HepG2 (cell line): ENCODE measurements around the gene KCNK7. TPM values are rescaled to one million over a fixed set of nuclear protein-coding genes. Genes with fewer than 3 reads are reported as not detected.
A peak's percentile ranks its signal among the peaks of the same experiment; 100 is the strongest.

Source experiments
- ATAC-seq: fragments of 200-7000 bp; cut with Tn5 transposase; 3 replicates; pipeline ENCODE4 v1.9.1; 2020; ENCODE audit warnings: mild to moderate bottlenecking, moderate library complexity
- BruUV-seq: library from RNA; stranded (reverse); fragments of 400-500 nt; replicated peaks from 2 replicates; lab custom pipeline; 2021; lab: Mats Ljungman, UMichigan
- CTCF ChIA-PET: fragments of 300-600 bp; formaldehyde crosslinking; extraction: SDS; loops from one replicate; lab custom pipeline; 2021; ENCODE audit warnings: low total read pairs, inconsistent platforms, low intra/inter-chr PET ratio; lab: Yijun Ruan, JAX
- POLR2A ChIA-PET: fragments of 350-600 bp; sonication (Branson Sonifier 250); formaldehyde crosslinking; loops from one replicate; lab custom pipeline; 2020; ENCODE audit warnings: antibody characterized with exemption, inconsistent platforms; lab: Yijun Ruan, JAX
- DNase-seq: peaks from one replicate; pipeline ENCODE4 v3.0.0-alpha.2; 2015; ENCODE audit warnings: low spot score
- FAIRE-seq: peaks from 3 replicates; lab custom pipeline; 2011; peaks lifted over from hg19 to GRCh38; lab: Jason Lieb, UNC
- H2AFZ ChIP-seq: one replicate; pipeline ENCODE4 v1.6.1; 2011; ENCODE audit warnings: low read length, inconsistent platforms
- H3K27ac ChIP-seq: fragments of 300-600 bp; 3 replicates; pipeline ENCODE4 v1.8.0; 2011; ENCODE audit warnings: mixed run types, mild to moderate bottlenecking, mixed read lengths, low read length, inconsistent platforms; ENCODE audit not compliant: insufficient read depth; ENCODE audit errors: extremely low read length
- H3K27me3 ChIP-seq, 2 experiments: fragments of 200-600 bp in 1 of 2; 2 replicates in 1 of 2; 3 replicates in 1 of 2; pipeline versions ENCODE4 v1.6.0 to v1.8.0; 2011; ENCODE audit warnings: low read length in 2 of 2, mild to moderate bottlenecking in 2 of 2, moderate library complexity in 2 of 2, inconsistent platforms in 1 of 2; ENCODE audit not compliant: insufficient read depth in 2 of 2, control insufficient read depth in 1 of 2
- H3K36me3 ChIP-seq, 2 experiments: fragments of 200-600 bp in 1 of 2; replicated peaks in 1 of 2; 2 replicates in 1 of 2; 3 replicates in 1 of 2; pipeline versions ENCODE4 v1.5.1 to v1.8.0; 2011; ENCODE audit warnings: low read length in 2 of 2, inconsistent platforms in 1 of 2; ENCODE audit not compliant: insufficient read depth in 2 of 2, control insufficient read depth in 1 of 2
- H3K4me1 ChIP-seq: 2 replicates; pipeline ENCODE4 v1.5.1; 2012; ENCODE audit warnings: low read length, inconsistent platforms; ENCODE audit not compliant: insufficient read depth
- H3K4me2 ChIP-seq: 2 replicates; pipeline ENCODE4 v1.6.0; 2011; ENCODE audit warnings: low read depth, low read length, inconsistent platforms
- H3K4me3 ChIP-seq, 3 experiments: fragments of 200-600 bp in 1 of 3; sonication (generic), shearing (Covaris generic) in 1 of 3; replicated peaks in 1 of 3; 2 replicates each; pipeline ENCODE4 v1.5.1; 2011 to 2016; ENCODE audit warnings: low read length in 3 of 3, inconsistent platforms in 2 of 3, low read depth in 2 of 3, mild to moderate bottlenecking in 2 of 3, control low read depth in 1 of 3, mixed read lengths in 1 of 3; ENCODE audit not compliant: insufficient read depth in 1 of 3
- H3K79me2 ChIP-seq: one replicate; pipeline ENCODE4 v1.6.1; 2011; ENCODE audit warnings: low read length, inconsistent platforms; ENCODE audit not compliant: insufficient read depth
- H3K9ac ChIP-seq: 2 replicates; pipeline ENCODE4 v1.6.0; 2011; ENCODE audit warnings: mild to moderate bottlenecking, low read depth, low read length, inconsistent platforms; ENCODE audit not compliant: insufficient read depth
- H3K9me3 ChIP-seq: 2 replicates; pipeline ENCODE4 v1.5.1; 2012; ENCODE audit warnings: mild to moderate bottlenecking, low read length
- H4K20me1 ChIP-seq: 2 replicates; pipeline ENCODE4 v1.6.0; 2011; ENCODE audit warnings: inconsistent platforms, mild to moderate bottlenecking, low read length, moderate library complexity; ENCODE audit not compliant: insufficient read depth
- ARID2 ChIP-seq: sonication (generic); formaldehyde crosslinking; IDR thresholded peaks from 2 replicates; pipeline ENCODE4 v1.8.1; 2022; ENCODE audit warnings: mild to moderate bottlenecking, missing genetic modification reagents, borderline replicate concordance
- CHD2 ChIP-seq: IDR thresholded peaks from 2 replicates; pipeline ENCODE4 v1.6.1; 2011; ENCODE audit warnings: low read depth, low read length, improper control_type of control experiment
- CSRNP1 ChIP-seq: sonication (generic); formaldehyde crosslinking; IDR thresholded peaks from 2 replicates; pipeline ENCODE4 v1.8.1; 2023; ENCODE audit warnings: mild to moderate bottlenecking, missing genetic modification reagents
- GATA4 ChIP-seq: sonication (generic); IDR thresholded peaks from 2 replicates; pipeline ENCODE4 v1.6.1; 2016; ENCODE audit warnings: antibody characterized with exemption, low read depth, borderline replicate concordance
- HIC2 ChIP-seq: sonication (generic); formaldehyde crosslinking; IDR thresholded peaks from 2 replicates; pipeline ENCODE4 v1.9.0; 2022; ENCODE audit warnings: low read depth, missing genetic modification reagents
- HOXA5 ChIP-seq: sonication (generic); formaldehyde crosslinking; IDR thresholded peaks from 2 replicates; pipeline ENCODE4 v1.4.0; 2020; ENCODE audit warnings: missing genetic modification reagents
- IRF1 ChIP-seq: sonication (generic); formaldehyde crosslinking; IDR thresholded peaks from 2 replicates; pipeline ENCODE4 v1.4.0; 2020; ENCODE audit warnings: low read depth, mild to moderate bottlenecking, missing genetic modification reagents
- LBX2 ChIP-seq: sonication (generic); formaldehyde crosslinking; IDR thresholded peaks from 2 replicates; pipeline ENCODE4 v1.5.0; 2020; ENCODE audit warnings: missing genetic modification reagents, mild to moderate bottlenecking, borderline replicate concordance
- NFKB2 ChIP-seq: sonication (generic); formaldehyde crosslinking; IDR thresholded peaks from 2 replicates; pipeline ENCODE4 v1.4.0; 2020; ENCODE audit warnings: missing genetic modification reagents, borderline replicate concordance
- PHF8 ChIP-seq: sonication (generic); formaldehyde crosslinking; IDR thresholded peaks from 2 replicates; pipeline ENCODE4 v1.5.0; 2020; ENCODE audit warnings: missing genetic modification reagents
- TGIF2 ChIP-seq: IDR thresholded peaks from 2 replicates; pipeline ENCODE4 v1.6.1; 2016; ENCODE audit warnings: control low read depth, missing compliant biosample characterization
- ZBTB1 ChIP-seq: sonication (generic); formaldehyde crosslinking; IDR thresholded peaks from 2 replicates; pipeline ENCODE4 v1.4.0; 2020; ENCODE audit warnings: missing genetic modification reagents, borderline replicate concordance
- ZNF235 ChIP-seq: sonication (generic); formaldehyde crosslinking; IDR thresholded peaks from 2 replicates; pipeline ENCODE4 v1.8.1; 2023; ENCODE audit warnings: mild to moderate bottlenecking, missing genetic modification reagents, borderline replicate concordance
- ZNF263 ChIP-seq: sonication (generic); formaldehyde crosslinking; IDR thresholded peaks from 2 replicates; pipeline ENCODE4 v1.4.0; 2020; ENCODE audit warnings: missing genetic modification reagents
- ZNF878 ChIP-seq: sonication (generic); formaldehyde crosslinking; IDR thresholded peaks from 2 replicates; pipeline ENCODE4 v1.8.1; 2023; ENCODE audit warnings: mild to moderate bottlenecking, missing genetic modification reagents, moderate library complexity
- ZXDC ChIP-seq: sonication (generic); formaldehyde crosslinking; IDR thresholded peaks from 2 replicates; pipeline ENCODE4 v1.5.0; 2020; ENCODE audit warnings: mild to moderate bottlenecking, missing genetic modification reagents
- WGBS: methylation state at CpG from one replicate; pipeline ENCODE4 v1.1.6; 2017; ENCODE audit warnings: low lambda C conversion rate; 5-methylcytosine and 5-hydroxymethylcytosine counted together
- in situ Hi-C: cut with HindIII; loops from 2 replicates; pipeline ENCODE4 v1.10.0; 2017; ENCODE audit warnings: low pct_unique_long_range_greater_than_20kb; ENCODE audit not compliant: extremely low pct_ligation_motif_present
- intact Hi-C: fragments of 100-400 bp; cut with micrococcal nuclease; formaldehyde crosslinking; loops from one replicate; pipeline ENCODE4 v1.10.0; 2022; ENCODE audit not compliant: unreplicated experiment
- polyA plus RNA-seq, 8 experiments: library from polyadenylated mRNA; depleted of rRNA in 3 of 8; stranded (reverse) in 7 of 8; unstranded in 1 of 8; fragments of >200 nt; fragmentation: Illumina TruSeq in 4 of 8; extraction: Trizol in 4 of 8; gene quantifications; 2 replicates each; pipeline versions ENCODE4 v1.2.1 to v1.2.3, GENCODE V29; 2011 to 2016; ENCODE audit warnings: low read depth in 4 of 8, missing spikeins in 1 of 8, mixed read lengths in 1 of 8; ENCODE audit not compliant: insufficient read depth in 1 of 8
- total RNA-seq, 5 experiments: library from RNA; depleted of rRNA; stranded (reverse); fragments of >200 nt; fragmentation: Illumina TruSeq; extraction: Trizol; gene quantifications; 2 replicates each; pipeline ENCODE4 v1.2.3, GENCODE V29; 2016; ENCODE audit warnings: low read depth in 1 of 5

The KCNK7 gene
- total and polyA plus RNA-seq, 2 of the 13 experiments (the other 11 are each of a cell fraction or from before 2014, with no cell fraction given), result 0.11 TPM; not detected in 1

- POLR2A ChIA-PET, result interaction anchor here (0.7 to 4.3 kb wide), 40 partner anchors 9 to 436 kb away, joined by 3 to 48 read pairs (median 5); partner anchors contain the start of genes CCDC85B, CFL1, KAT5 and MALAT1
- in situ Hi-C loops, result no loop called here
- TF ChIP-seq IRF1 (CRISPR knock-in tag), result no peak
- TF ChIP-seq LBX2 (CRISPR knock-in tag), result no peak
- peak; percentile 49; the same call in 1 of the 2 replicates for TF ChIP-seq TGIF2
- TF ChIP-seq ARID2 (CRISPR knock-in tag), result 0 out of 2 replicates have a peak, but pooled peaks have one; percentile 69
- TF ChIP-seq CSRNP1 (CRISPR knock-in tag), result 0 out of 2 replicates have a peak, but pooled peaks have one; percentile 40
- no peak for TF ChIP-seq HIC2 (CRISPR knock-in tag)
- TF ChIP-seq HOXA5 (CRISPR knock-in tag), result no peak
- TF ChIP-seq ZNF878, result no peak
- TF ChIP-seq ZNF263 (CRISPR knock-in tag), result no peak
- 0 out of 2 replicates have a peak, but pooled peaks have one; percentile 23 for TF ChIP-seq GATA4
- no peak for TF ChIP-seq ZBTB1 (CRISPR knock-in tag)
- TF ChIP-seq CHD2, result no peak
- TF ChIP-seq ZNF235 (CRISPR knock-in tag), result 0 out of 2 replicates have a peak, but pooled peaks have one; percentile 52
- TF ChIP-seq PHF8 (CRISPR knock-in tag), result peak; percentile 13; the same call in 1 of the 2 replicates
- TF ChIP-seq NFKB2 (CRISPR knock-in tag), result no peak
- TF ChIP-seq ZXDC (CRISPR knock-in tag), result no peak
These were observed 20.5 kb upstream of the KCNK7 start for GRCh38 chr11:65615950-65616574.

More at GRCh38 chr11:65615950-65616574, 20.5 kb upstream of the KCNK7 start:
- Histone ChIP-seq H3K9ac (peak overlapping the region; percentile 88), H3K79me2 (peaks cover 53% of the 10 kb centered on the region), H3K36me3 (peaks cover 15 to 35% of the 10 kb centered on the region in 2 experiments; a peak in 4 of 5 replicates), H3K4me3 (peak overlapping the region; percentile 86 to 90 (median 87)), H4K20me1 (peaks cover 23% of the 10 kb centered on the region; the same call in 1 of the 2 replicates), H2AFZ (no peak overlapping the region), H3K4me2 (peak overlapping the region; percentile 77), H3K9me3 (no peaks in the 10 kb centered on the region), H3K27me3 (no peaks in the 10 kb centered on the region; a peak in 1 of 5 replicates), H3K27ac (peak overlapping the region; percentile 92), H3K4me1 (peaks cover 39% of the 10 kb centered on the region)
- FAIRE-seq (no peak), DNase-seq (peak; percentile 47), ATAC-seq (peak; percentile 7)
- CTCF ChIA-PET, result no interaction called here
- WGBS, result 0% methylated on average over 9 of the region's 50 CpGs
- intact Hi-C loops, result no loop called here
- no TSS peak for BruUV-seq
